GM12873 (cell line): ENCODE results near the gene NPM3.

ENCODE experiments used
- CTCF ChIP-seq: IDR thresholded peaks from 2 replicates; pipeline ENCODE4 v1.5.1; 2012; ENCODE audit warnings: low read depth, mild to moderate bottlenecking, moderate library complexity, low read length, control low read depth; ENCODE audit not compliant: insufficient read depth; ENCODE audit errors: missing control alignments

The NPM3 gene

DNA sequence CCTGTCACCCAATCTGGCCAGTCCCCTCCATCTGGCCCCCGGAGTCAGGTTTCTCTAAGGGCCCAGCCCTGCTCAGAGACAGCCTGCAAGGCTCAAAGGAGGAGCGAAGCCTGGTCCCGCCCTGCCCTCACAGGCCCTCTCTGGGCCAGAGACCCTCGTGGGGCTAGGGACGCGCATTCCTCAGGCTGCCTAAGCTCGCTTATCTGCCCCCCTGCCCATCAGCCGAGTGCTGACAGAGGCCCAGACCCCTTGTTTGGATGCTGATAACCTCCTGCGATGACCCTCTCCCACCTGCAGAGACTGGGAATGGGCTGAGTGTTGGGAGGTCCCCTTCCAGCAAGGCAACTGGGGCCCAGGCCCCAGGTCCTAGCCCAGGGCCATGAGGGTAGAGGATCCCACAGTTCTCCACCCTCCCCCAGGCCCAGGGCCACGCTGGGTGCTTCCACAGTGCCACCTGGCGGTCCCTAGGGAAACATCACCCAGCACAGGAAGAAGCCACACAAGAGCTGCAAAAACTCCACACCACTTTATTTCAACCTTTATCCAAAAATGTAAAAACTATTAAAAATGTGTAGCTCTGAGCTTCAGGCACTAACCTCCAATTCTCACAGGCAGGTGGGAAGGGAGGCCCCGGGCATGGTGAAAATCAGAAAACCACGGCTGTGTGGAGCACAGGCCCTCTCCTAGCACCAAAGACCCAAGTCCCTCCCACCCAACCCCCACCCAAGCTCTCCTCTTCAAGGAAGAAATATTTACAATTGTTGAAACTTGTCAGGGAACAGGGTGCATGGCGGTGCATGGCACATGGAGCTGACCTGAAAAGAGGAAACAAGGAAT, 2.2 kb downstream of the NPM3 start:
- peak; percentile 94 for TF ChIP-seq CTCF

GRCh38 chr10:101780187-101780817, 2.9 kb downstream of the NPM3 start:
- TF ChIP-seq CTCF: no peak

- peak; percentile 92 for TF ChIP-seq CTCF
These were observed 3.6 kb downstream of the NPM3 start for GRCh38 chr10:101779544-101780186.

DNA sequence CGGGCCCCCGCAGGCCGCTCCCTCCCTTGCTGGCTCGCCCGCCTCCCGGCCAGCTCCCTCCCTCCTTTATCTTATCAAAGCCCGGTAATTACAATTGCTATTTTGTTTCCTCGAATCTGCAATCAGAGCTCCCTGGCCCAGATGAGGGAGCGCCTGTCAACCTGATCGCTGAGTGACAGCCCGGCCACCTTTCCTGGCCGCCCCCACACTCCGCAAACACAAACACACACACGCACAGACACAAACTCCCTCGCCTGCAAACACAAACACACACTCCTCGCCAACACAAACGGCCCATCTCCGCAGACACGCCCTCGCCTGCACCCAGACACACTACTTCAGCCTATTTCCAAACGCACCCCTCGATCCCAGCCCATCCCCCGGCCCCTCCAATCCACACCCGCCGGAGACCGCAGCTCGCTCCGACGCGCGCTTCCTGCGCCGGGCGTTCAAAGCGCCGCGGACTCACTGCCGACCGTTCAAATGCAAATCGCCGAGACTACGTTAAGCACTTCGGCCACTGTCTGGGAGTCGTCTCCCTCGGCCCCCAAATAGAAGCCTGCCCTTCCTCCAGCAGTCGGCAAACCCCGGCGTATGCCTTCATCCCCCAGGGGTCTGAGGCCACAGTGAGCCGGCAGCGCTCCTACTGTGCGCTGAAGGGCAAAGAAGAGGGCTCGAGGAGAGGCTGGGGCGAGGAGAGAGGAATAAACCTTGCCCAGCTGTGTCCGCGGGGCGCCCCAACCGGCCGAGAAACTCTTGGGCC, 4.3 kb downstream of the NPM3 start:
- no peak for TF ChIP-seq CTCF

GRCh38 chr10:101778151-101778780, 5.0 kb downstream of the NPM3 start:
- TF ChIP-seq CTCF: no peak

GRCh38 chr10:101777619-101778145, 5.6 kb downstream of the NPM3 start:
- no peak for TF ChIP-seq CTCF
